ENCODE data around the gene SKAP1.
"Not testable (repeated sequence)": the region's sequence is repeated elsewhere in the genome, so short reads cannot be mapped to it uniquely, and the experiment has no call there.

GRCh38 chr17:48337903-48338302, 92.1 kb downstream of the SKAP1 start:
- not testable (repeated sequence) for TF ChIP-seq CTCF, POLR2A, POLR2AphosphoS5 (IDR thresholded peaks at IDR 0.05)
